Trophoblast cell (in vitro differentiated cells and primary cell): ENCODE results near the gene SERPINB8.

Source experiments
- DNase-seq, 2 donors: peaks; one replicate each; pipeline ENCODE4 v3.0.0-alpha.2; 2016
- H2AFZ ChIP-seq: 2 replicates; pipeline ENCODE4 v1.6.1; 2013; ENCODE audit warnings: low read length, moderate library complexity, mild to moderate bottlenecking; ENCODE audit not compliant: insufficient read depth, poor library complexity
- H2AK5ac ChIP-seq: 2 replicates; pipeline ENCODE4 v1.6.1; 2013; ENCODE audit warnings: mild to moderate bottlenecking, low read length
- H2BK120ac ChIP-seq: 2 replicates; pipeline ENCODE4 v1.6.1; 2013; ENCODE audit warnings: low read length, mild to moderate bottlenecking, moderate library complexity; ENCODE audit not compliant: insufficient read depth, poor library complexity
- H2BK12ac ChIP-seq: 2 replicates; pipeline ENCODE4 v1.6.1; 2013; ENCODE audit warnings: mild to moderate bottlenecking, low read length, moderate library complexity
- H2BK5ac ChIP-seq: 2 replicates; pipeline ENCODE4 v1.6.1; 2013; ENCODE audit warnings: low read length, low read depth, moderate library complexity, mild to moderate bottlenecking; ENCODE audit not compliant: poor library complexity
- H3K14ac ChIP-seq: 2 replicates; pipeline ENCODE4 v1.6.1; 2013; ENCODE audit warnings: mild to moderate bottlenecking, low read length
- H3K18ac ChIP-seq: 2 replicates; pipeline ENCODE4 v1.6.1; 2013; ENCODE audit warnings: mild to moderate bottlenecking, low read length
- H3K23ac ChIP-seq: 2 replicates; pipeline ENCODE4 v1.6.1; 2013; ENCODE audit warnings: low read length
- H3K27ac ChIP-seq: 2 replicates; pipeline ENCODE4 v1.5.1; 2013; ENCODE audit warnings: low read depth, mild to moderate bottlenecking, inconsistent platforms, low read length, moderate library complexity
- H3K27me3 ChIP-seq: 2 replicates; pipeline ENCODE4 v1.6.1; 2013; ENCODE audit warnings: inconsistent platforms, mild to moderate bottlenecking, low read length, moderate library complexity; ENCODE audit not compliant: insufficient read depth
- H3K36me3 ChIP-seq, 2 experiments: 1 replicate in 1 of 2; 2 replicates in 1 of 2; pipeline ENCODE4 v1.6.1; 2013; ENCODE audit warnings: low read length in 2 of 2, mild to moderate bottlenecking in 2 of 2, moderate library complexity in 1 of 2; ENCODE audit not compliant: insufficient read depth in 2 of 2, control insufficient read depth in 1 of 2
- H3K4ac ChIP-seq: 2 replicates; pipeline ENCODE4 v1.6.1; 2013; ENCODE audit warnings: low read depth, mild to moderate bottlenecking, low read length, moderate library complexity
- H3K4me1 ChIP-seq, 2 experiments: 1 replicate in 1 of 2; 2 replicates in 1 of 2; pipeline ENCODE4 v1.6.1; 2013; ENCODE audit warnings: low read length in 2 of 2, mild to moderate bottlenecking in 2 of 2, moderate library complexity in 1 of 2; ENCODE audit not compliant: insufficient read depth in 2 of 2, control insufficient read depth in 1 of 2
- H3K4me2 ChIP-seq: 2 replicates; pipeline ENCODE4 v1.6.1; 2013; ENCODE audit warnings: inconsistent platforms, mild to moderate bottlenecking, low read length, moderate library complexity
- H3K4me3 ChIP-seq: 2 replicates; pipeline ENCODE4 v1.5.1; 2013; ENCODE audit warnings: mild to moderate bottlenecking, low read depth, low read length, inconsistent platforms
- H3K79me1 ChIP-seq: one replicate; pipeline ENCODE4 v1.6.1; 2013; ENCODE audit warnings: low read length
- H3K79me2 ChIP-seq: 2 replicates; pipeline ENCODE4 v1.6.1; 2013; ENCODE audit warnings: low read length, mild to moderate bottlenecking; ENCODE audit not compliant: control insufficient read depth, insufficient read depth, poor library complexity
- H3K9ac ChIP-seq: 2 replicates; pipeline ENCODE4 v1.6.1; 2013; ENCODE audit warnings: mild to moderate bottlenecking, low read length
- H3K9me3 ChIP-seq: 2 replicates; pipeline ENCODE4 v1.6.1; 2013; ENCODE audit warnings: low read depth, mild to moderate bottlenecking, control low read depth, inconsistent platforms, low read length; ENCODE audit not compliant: insufficient read depth
- H4K12ac ChIP-seq: 2 replicates; pipeline ENCODE4 v1.6.1; 2013; ENCODE audit warnings: low read depth, mild to moderate bottlenecking, low read length, moderate library complexity
- H4K8ac ChIP-seq: 2 replicates; pipeline ENCODE4 v1.6.1; 2013; ENCODE audit warnings: low read depth, mild to moderate bottlenecking, low read length, moderate library complexity
- H4K91ac ChIP-seq: one replicate; pipeline ENCODE4 v1.6.1; 2013; ENCODE audit warnings: low read depth, mild to moderate bottlenecking, low read length, moderate library complexity
- WGBS: extraction: QIAGEN DNeasy Blood & Tissue Kit; methylation state at CpG from one replicate; pipeline ENCODE4 v1.1.7; 2013; ENCODE audit warnings: missing lambda C conversion rate; ENCODE audit not compliant: insufficient read length, insufficient coverage; ENCODE audit errors: extremely low coverage; 5-methylcytosine and 5-hydroxymethylcytosine counted together

Gene SERPINB8

GRCh38 chr18:63986885-63987284, 17.0 kb downstream of the SERPINB8 start:
- Histone ChIP-seq H3K9me3 (no peaks in the 10 kb centered on the region), H3K36me3 (peaks cover 4% of the 10 kb centered on the region in 2 experiments), H3K4ac (no peak overlapping the region), H4K91ac (no peak overlapping the region), H3K27me3 (no peaks in the 10 kb centered on the region), H2AK5ac (no peak overlapping the region), H4K12ac (no peak overlapping the region), H3K79me2 (no peaks in the 10 kb centered on the region), H3K79me1 (no peaks in the 10 kb centered on the region), H2BK120ac (no peak overlapping the region), H3K4me1 (peaks cover 4 to 8% of the 10 kb centered on the region in 2 experiments), H2BK5ac (no peak overlapping the region), H3K9ac (no peak overlapping the region), H3K4me3 (no peak overlapping the region), H4K8ac (no peak overlapping the region), H2BK12ac (no peak overlapping the region), H3K23ac (no peak overlapping the region), H3K18ac (no peak overlapping the region), H3K27ac (no peak overlapping the region), H2AFZ (no peak overlapping the region), H3K4me2 (no peak overlapping the region), H3K14ac (no peak overlapping the region)
- no CpG with 5 or more reads among the region's 7 CpGs for WGBS
- DNase-seq, result no peak

- Histone ChIP-seq H3K18ac (no peak overlapping the region), H3K79me2 (no peaks in the 10 kb centered on the region), H3K9me3 (no peaks in the 10 kb centered on the region), H4K91ac (no peak overlapping the region), H3K4ac (no peak overlapping the region), H3K14ac (no peak overlapping the region), H3K27me3 (no peaks in the 10 kb centered on the region), H3K79me1 (no peaks in the 10 kb centered on the region), H3K4me2 (no peak overlapping the region), H2AFZ (no peak overlapping the region), H4K8ac (no peak overlapping the region), H3K4me3 (no peak overlapping the region), H3K23ac (no peak overlapping the region), H2BK12ac (no peak overlapping the region), H4K12ac (no peak overlapping the region), H3K9ac (no peak overlapping the region), H3K36me3 (peaks cover 4% of the 10 kb centered on the region in 2 experiments), H2BK120ac (no peak overlapping the region), H3K27ac (no peak overlapping the region), H3K4me1 (peaks cover 0 to under 1% of the 10 kb centered on the region in 2 experiments), H2BK5ac (no peak overlapping the region), H2AK5ac (no peak overlapping the region)
- no CpG with 5 or more reads among the region's 2 CpGs for WGBS
- peak; percentile 3 to 55 for DNase-seq
Observed at GRCh38 chr18:63987743-63988142, 17.9 kb downstream of the SERPINB8 start.

- H4K8ac ChIP-seq, result no peak overlapping the region
- no peak for DNase-seq
- H2AFZ ChIP-seq, result no peak overlapping the region
- H2BK5ac ChIP-seq, result no peak overlapping the region
- H4K91ac ChIP-seq, result no peak overlapping the region
- no peaks in the 10 kb centered on the region for H3K36me3 ChIP-seq
- H3K27me3 ChIP-seq, result no peaks in the 10 kb centered on the region
- peaks cover 0 to 3% of the 10 kb centered on the region in 2 experiments for H3K4me1 ChIP-seq
- H3K27ac ChIP-seq, result no peak overlapping the region
- no peak overlapping the region for H3K14ac ChIP-seq
- whole genome bisulfite sequencing, result no CpG with 5 or more reads among the region's 7 CpGs
- no peaks in the 10 kb centered on the region for H3K79me1 ChIP-seq
- no peak overlapping the region for H3K23ac ChIP-seq
- no peak overlapping the region for H3K4me3 ChIP-seq
- no peak overlapping the region for H2BK120ac ChIP-seq
- no peaks in the 10 kb centered on the region for H3K79me2 ChIP-seq
- no peak overlapping the region for H3K4ac ChIP-seq
- peaks cover 5% of the 10 kb centered on the region for H3K9me3 ChIP-seq
- H3K9ac ChIP-seq, result no peak overlapping the region
- no peak overlapping the region for H2BK12ac ChIP-seq
- no peak overlapping the region for H2AK5ac ChIP-seq
- H3K4me2 ChIP-seq, result no peak overlapping the region
- no peak overlapping the region for H4K12ac ChIP-seq
- H3K18ac ChIP-seq, result no peak overlapping the region
Observed at GRCh38 chr18:63992751-63993150, 22.9 kb downstream of the SERPINB8 start.

- no peak overlapping the region for H2AFZ ChIP-seq
- no peak overlapping the region for H2AK5ac ChIP-seq
- no peak overlapping the region for H2BK120ac ChIP-seq
Observed at GRCh38 chr18:63994783-63995399, 25.0 kb downstream of the SERPINB8 start.

More at GRCh38 chr18:63994783-63995399, 25.0 kb downstream of the SERPINB8 start:
- H3K36me3 ChIP-seq, result no peaks in the 10 kb centered on the region
- no peak overlapping the region for H3K4me2 ChIP-seq
- no peaks in the 10 kb centered on the region for H3K79me2 ChIP-seq
- no peak overlapping the region for H3K23ac ChIP-seq
- no peak overlapping the region for H4K8ac ChIP-seq
- no peak overlapping the region for H3K4ac ChIP-seq
- no peak overlapping the region for H3K27ac ChIP-seq
- no peak overlapping the region for H2BK5ac ChIP-seq
- peaks cover 5% of the 10 kb centered on the region for H3K9me3 ChIP-seq
- DNase-seq, result peak; percentile 61 to 84
- H4K12ac ChIP-seq, result no peak overlapping the region
- no peak overlapping the region for H3K18ac ChIP-seq
- H4K91ac ChIP-seq, result no peak overlapping the region
- H3K4me1 ChIP-seq, result peaks cover 0 to 3% of the 10 kb centered on the region in 2 experiments
- no peak overlapping the region for H3K4me3 ChIP-seq
- no peak overlapping the region for H3K14ac ChIP-seq
- H2BK12ac ChIP-seq, result no peak overlapping the region
- H3K27me3 ChIP-seq, result no peaks in the 10 kb centered on the region
- no peak overlapping the region for H3K9ac ChIP-seq
- no CpG with 5 or more reads among the region's 6 CpGs for WGBS
- H3K79me1 ChIP-seq, result no peaks in the 10 kb centered on the region
